GM18858 (cell line): ENCODE measurements around the gene TIMM23.
"Not testable (repeated sequence)": the region's sequence is repeated elsewhere in the genome, so short reads cannot be mapped to it uniquely, and the experiment has no call there.

Source experiments
- ATAC-seq: cut with Tn5 transposase; IDR thresholded peaks from one replicate; pipeline ENCODE4 v1.9.1; 2021; ENCODE audit not compliant: unreplicated experiment

Gene TIMM23

GRCh38 chr10:45972106-45972812 is at the start of gene TIMM23:
Gene TIMM23, plus strand, starts transcription at chr10:45972489. Its CDS starts 136 bp downstream, at chr10:45972625.
- ATAC-seq, result not testable (repeated sequence)

GRCh38 chr10:45926790-45927189 is 45.5 kb upstream of the TIMM23 start:
- not testable (repeated sequence) for ATAC-seq

GRCh38 chr10:45931305-45931704 is 41.0 kb upstream of the TIMM23 start:
- not testable (repeated sequence) for ATAC-seq

GRCh38 chr10:45934788-45935187 is 37.5 kb upstream of the TIMM23 start:
- not testable (repeated sequence) for ATAC-seq

GRCh38 chr10:45939176-45939697 is 33.1 kb upstream of the TIMM23 start:
- ATAC-seq, result not testable (repeated sequence)

GRCh38 chr10:45941196-45941595 is 31.1 kb upstream of the TIMM23 start:
- ATAC-seq, result not testable (repeated sequence)

GRCh38 chr10:45945476-45945875 is 26.8 kb upstream of the TIMM23 start:
- ATAC-seq, result not testable (repeated sequence)

- not testable (repeated sequence) for ATAC-seq
Observed at GRCh38 chr10:45947363-45947762, 24.9 kb upstream of the TIMM23 start.

- ATAC-seq, result not testable (repeated sequence)
Observed at GRCh38 chr10:45948801-45949200, 23.5 kb upstream of the TIMM23 start.

- ATAC-seq, result not testable (repeated sequence)
Observed at GRCh38 chr10:45954367-45954766, 17.9 kb upstream of the TIMM23 start.

GRCh38 chr10:45956634-45957033 is 15.7 kb upstream of the TIMM23 start:
- not testable (repeated sequence) for ATAC-seq

GRCh38 chr10:45957928-45958327 is 14.4 kb upstream of the TIMM23 start:
- ATAC-seq, result not testable (repeated sequence)

GRCh38 chr10:45962686-45963452 is 9.4 kb upstream of the TIMM23 start:
- not testable (repeated sequence) for ATAC-seq

GRCh38 chr10:45971019-45971418 is 1.3 kb upstream of the TIMM23 start:
- not testable (repeated sequence) for ATAC-seq

- not testable (repeated sequence) for ATAC-seq
Observed at GRCh38 chr10:45971742-45972105, 565 bp upstream of the TIMM23 start.

GRCh38 chr10:45972813-45973169 is 502 bp downstream of the TIMM23 start:
- not testable (repeated sequence) for ATAC-seq

GRCh38 chr10:45974041-45974440 is 1.8 kb downstream of the TIMM23 start:
- ATAC-seq, result not testable (repeated sequence)

- peak; percentile 71 for ATAC-seq
Observed at GRCh38 chr10:45978554-45978953, 6.3 kb downstream of the TIMM23 start.

- not testable (repeated sequence) for ATAC-seq
Observed at GRCh38 chr10:45981367-45981766, 9.1 kb downstream of the TIMM23 start.

GRCh38 chr10:45983538-45984186 is 11.4 kb downstream of the TIMM23 start:
- not testable (repeated sequence) for ATAC-seq

- not testable (repeated sequence) for ATAC-seq
Observed at GRCh38 chr10:45984473-45984872, 12.2 kb downstream of the TIMM23 start.
